Measurements from ENCODE around the gene GPR26.

Gene GPR26

DNA sequence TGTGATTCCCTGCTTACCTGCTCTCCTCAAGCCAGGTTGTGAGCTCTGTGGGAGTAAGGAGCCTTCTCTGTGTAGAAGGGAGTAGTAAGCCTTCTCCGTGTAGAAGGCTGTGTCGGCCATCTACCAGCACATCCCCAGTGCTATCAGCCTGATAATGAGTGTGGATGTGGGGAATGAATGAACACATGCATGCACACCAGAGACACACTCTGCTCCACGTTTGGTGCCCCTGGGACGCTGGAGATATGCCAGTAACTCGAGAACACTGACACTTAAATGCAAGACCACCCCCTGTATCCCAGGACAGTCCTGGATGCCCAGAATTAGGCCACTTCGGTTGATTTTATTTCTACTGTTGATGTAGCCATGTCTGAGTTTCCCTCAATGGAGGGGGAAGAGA lies 21.1 kb upstream of the GPR26 start:
- in situ Hi-C loops (cut with MboI; ENCODE audit: low sequenced_read_pairs): no loop called here

- in situ Hi-C loops (cut with MboI; ENCODE audit: low sequenced_read_pairs): no loop called here
These were observed 20.5 kb upstream of the GPR26 start for GRCh38 chr10:123645615-123646014.

GRCh38 chr10:123648595-123648994 lies 17.6 kb upstream of the GPR26 start:
- in situ Hi-C loops (cut with MboI; ENCODE audit: low sequenced_read_pairs): no loop called here

DNA sequence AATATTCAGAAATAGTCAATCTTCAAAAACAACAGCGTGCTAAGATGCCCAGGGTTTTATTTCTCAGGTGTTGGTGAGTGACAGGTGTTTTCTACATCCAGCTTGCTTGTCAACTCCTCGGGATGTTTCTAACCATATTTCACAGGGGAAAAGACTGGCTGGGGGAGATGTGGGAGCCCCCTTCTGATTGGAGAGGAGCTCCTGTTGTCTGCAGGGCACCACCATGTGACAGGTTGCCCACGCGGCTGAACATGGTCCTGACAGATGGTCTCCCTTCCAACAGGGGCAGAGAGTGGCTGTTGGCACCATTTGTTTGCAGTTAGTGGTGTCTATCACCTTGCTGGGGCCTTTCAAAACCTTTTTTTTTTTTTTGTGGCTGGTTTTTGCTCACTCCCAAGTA lies 16.5 kb upstream of the GPR26 start:
- in situ Hi-C loops (cut with MboI; ENCODE audit: low sequenced_read_pairs): no loop called here

DNA sequence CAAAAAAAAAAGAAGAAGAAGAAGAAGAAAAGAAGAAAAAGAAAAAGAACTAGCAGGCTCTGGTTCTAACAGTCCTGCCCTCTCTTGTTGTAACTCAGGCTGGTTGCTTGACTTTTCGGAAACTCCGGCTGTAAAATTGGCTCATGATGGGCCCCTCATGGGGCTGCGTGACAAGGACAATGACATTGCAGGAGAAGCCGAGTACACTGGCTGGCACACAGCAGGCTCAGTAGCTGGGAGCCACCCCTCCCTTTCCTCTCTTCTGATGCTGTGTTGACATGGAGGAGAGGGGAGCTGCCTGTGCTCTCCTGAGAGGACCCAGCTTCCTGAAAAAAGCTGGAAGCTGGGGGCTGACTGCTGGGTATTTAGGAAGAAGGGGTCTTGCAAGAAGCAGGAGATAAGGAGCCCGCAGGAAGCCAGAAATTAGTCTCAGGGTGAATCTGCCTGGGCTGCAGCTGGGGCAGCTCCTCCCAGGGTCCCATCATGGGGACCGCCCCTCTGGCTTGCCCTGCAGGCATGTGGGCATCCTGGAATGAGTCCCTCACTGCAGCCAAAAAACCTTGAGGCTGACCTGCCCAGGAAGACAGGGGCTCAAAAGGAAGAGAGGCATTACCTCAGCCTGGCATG lies 14.6 kb upstream of the GPR26 start:
- in situ Hi-C loops (cut with MboI; ENCODE audit: low sequenced_read_pairs): no loop called here

- in situ Hi-C loops (cut with MboI; ENCODE audit: low sequenced_read_pairs): no loop called here
These were observed 10.4 kb upstream of the GPR26 start for GRCh38 chr10:123655751-123656150.

GRCh38 chr10:123663522-123663921 lies 2.6 kb upstream of the GPR26 start:
- in situ Hi-C loops (cut with MboI; ENCODE audit: low sequenced_read_pairs): no loop called here

DNA sequence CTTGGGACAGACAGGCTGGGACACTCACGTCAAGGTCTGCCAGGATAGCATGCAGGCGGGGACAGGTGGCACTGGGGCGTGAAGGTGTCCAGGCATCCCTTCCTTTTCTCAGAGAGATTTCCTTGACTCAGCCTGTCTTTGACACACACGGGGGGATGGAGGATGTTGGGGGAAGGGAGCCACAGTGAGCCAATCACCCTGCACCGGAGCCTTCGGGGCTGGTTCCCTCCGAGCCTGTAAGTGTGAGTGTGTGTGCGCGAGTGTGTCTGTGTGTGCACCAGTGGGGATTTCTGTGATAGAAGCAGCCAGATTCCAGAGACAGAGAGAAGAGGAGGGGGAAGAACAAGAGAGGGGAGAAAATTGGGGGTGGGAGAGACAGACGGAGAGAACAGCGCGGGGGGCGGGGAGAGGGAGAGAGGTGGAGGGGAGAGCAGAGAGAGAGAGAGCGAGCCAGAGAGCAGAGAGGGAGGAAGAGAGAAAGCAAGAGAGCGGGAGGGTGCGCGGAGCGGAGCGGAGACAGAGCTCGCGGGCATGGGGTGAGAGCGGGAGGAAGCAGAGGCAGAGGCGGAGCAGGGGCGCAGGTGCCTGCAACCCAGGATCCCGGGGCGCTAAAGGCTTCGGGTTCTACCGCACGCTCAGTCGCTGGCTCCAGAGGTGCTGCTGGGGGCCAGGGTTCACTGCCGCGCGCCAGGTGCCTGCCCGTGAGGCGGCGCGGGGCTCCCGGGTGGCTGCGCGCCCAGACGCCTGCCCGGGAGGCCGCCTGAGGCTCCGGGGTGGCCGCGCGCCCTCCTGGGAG lies 466 bp upstream of the GPR26 start:
- in situ Hi-C loops (cut with MboI; ENCODE audit: low sequenced_read_pairs): no loop called here

DNA sequence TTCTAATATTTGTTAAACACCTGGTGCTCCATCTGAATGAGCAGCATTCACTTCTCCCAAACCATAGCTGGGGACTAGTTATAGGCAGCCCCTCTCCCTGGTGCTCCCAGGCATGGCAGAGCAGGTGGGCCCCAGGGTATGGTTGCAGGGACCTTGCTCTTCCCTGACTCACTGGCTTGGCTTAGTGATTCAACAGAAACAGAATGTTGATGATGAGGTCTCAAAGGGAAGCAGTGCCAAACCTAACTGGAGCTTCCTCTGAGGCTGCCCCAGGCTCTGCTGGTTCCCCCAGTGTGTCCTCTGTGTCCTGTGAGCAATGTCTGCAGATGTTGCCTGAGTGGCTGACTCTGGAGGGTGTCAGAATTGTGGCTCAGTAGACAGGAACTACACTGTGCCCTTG lies 3.7 kb downstream of the GPR26 start:
- in situ Hi-C loops (cut with MboI; ENCODE audit: low sequenced_read_pairs): no loop called here

DNA sequence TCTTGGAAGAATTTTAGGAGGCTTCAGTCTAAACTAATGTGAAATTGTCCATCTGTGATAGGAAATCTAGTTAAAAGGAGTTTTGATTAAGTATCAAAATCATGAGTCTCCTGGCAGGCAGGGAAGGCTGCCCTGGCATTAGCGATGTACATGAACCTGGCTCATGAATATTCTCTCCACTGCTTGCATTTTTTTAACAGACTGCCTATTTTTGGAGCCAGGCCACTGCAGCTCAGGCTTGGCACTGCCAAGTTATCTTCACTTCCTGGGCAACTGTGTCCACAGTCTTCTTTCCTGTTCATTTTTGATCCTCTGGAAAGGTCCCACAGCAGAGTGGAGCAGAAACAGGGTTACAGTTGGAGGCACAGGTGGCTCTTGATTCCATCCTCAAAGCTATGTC lies 7.0 kb downstream of the GPR26 start:
- in situ Hi-C loops (cut with MboI; ENCODE audit: low sequenced_read_pairs): no loop called here

GRCh38 chr10:123674741-123675140 lies 8.6 kb downstream of the GPR26 start:
- in situ Hi-C loops (cut with MboI; ENCODE audit: low sequenced_read_pairs): no loop called here

DNA sequence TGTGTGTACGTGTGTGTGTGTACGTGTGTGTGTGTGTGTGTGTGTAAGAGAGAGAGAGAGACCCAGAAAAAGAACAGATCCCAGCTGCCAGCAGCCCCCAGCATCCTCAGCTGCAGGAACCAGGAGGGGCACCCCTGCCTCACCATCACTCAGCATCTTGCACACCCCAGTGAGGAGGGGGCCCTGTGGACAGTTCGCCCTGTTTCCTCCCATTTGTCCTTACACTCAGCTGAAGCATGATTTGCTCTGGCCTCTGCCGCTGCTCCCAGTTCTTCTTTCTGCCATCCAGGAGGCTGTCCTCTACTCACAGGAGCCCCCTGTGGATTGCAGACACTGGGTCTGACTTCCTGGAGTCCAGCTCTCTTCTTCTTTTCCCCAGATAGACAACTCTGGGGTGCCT lies 9.7 kb downstream of the GPR26 start:
- in situ Hi-C loops (cut with MboI; ENCODE audit: low sequenced_read_pairs): no loop called here

GRCh38 chr10:123677556-123677955 lies 11.4 kb downstream of the GPR26 start:
- in situ Hi-C loops (cut with MboI; ENCODE audit: low sequenced_read_pairs): no loop called here

- in situ Hi-C loops (cut with MboI; ENCODE audit: low sequenced_read_pairs): no loop called here
These were observed 12.2 kb downstream of the GPR26 start for GRCh38 chr10:123678376-123678775.

- in situ Hi-C loops (cut with MboI; ENCODE audit: low sequenced_read_pairs): no loop called here
These were observed 15.1 kb downstream of the GPR26 start for GRCh38 chr10:123681285-123681684.

GRCh38 chr10:123682477-123682876 lies 16.3 kb downstream of the GPR26 start:
- in situ Hi-C loops (cut with MboI; ENCODE audit: low sequenced_read_pairs): no loop called here

- in situ Hi-C loops (cut with MboI; ENCODE audit: low sequenced_read_pairs): no loop called here
These were observed 17.3 kb downstream of the GPR26 start for GRCh38 chr10:123683459-123683858.

DNA sequence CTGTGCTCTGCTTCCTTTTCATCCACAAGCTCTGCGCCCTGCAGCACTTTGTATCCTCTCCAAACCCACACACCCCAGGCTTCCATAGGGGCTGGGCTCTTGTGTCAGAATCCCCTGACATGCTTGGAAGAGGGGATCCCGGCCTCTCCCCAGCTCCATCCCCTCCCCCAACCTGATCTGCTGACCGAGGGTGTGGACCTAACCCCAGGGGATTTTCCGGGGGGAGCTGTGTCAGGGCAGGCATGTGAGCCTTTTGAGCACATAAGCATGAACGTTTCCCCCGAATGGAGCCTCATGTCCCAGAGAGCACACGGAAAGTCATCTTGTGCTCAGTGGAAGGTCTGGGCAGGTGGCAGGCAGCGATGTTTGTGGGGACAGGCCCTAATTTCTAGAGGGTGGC lies 17.7 kb downstream of the GPR26 start:
- in situ Hi-C loops (cut with MboI; ENCODE audit: low sequenced_read_pairs): no loop called here

DNA sequence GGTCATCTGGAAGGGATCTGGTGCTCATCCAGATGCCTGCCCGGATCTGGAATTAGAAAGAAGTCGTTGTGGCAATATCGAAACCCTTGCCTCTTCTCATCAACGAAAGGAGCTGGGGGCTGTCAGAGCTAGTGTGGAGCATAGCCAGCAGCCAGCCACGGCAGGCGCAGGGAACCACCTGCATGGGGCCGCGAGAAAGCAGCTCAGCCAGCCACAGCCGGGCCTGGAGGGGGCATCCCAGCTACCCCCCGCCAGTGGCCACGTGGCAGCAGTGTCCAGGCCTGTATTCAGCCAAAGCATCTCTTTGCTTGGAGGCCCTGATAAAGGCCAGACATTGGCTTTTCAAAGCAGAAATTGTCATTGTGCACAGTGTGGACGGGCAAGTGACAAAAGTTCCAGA lies 19.1 kb downstream of the GPR26 start:
- in situ Hi-C loops (cut with MboI; ENCODE audit: low sequenced_read_pairs): no loop called here

DNA sequence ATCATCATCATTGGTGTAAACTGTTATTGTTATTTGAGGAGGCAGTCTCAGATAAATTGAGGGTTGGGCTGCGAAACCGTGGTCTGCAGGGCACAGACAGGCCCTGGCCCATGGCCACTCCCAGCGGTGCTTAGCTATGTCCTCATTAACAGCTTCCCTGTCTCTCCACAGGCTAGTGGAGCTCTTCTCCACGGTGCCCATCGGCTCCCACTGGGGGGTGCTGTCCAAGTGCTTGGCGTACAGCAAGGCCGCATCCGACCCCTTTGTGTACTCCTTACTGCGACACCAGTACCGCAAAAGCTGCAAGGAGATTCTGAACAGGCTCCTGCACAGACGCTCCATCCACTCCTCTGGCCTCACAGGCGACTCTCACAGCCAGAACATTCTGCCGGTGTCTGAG lies 21.6 kb downstream of the GPR26 start:
- in situ Hi-C loops (cut with MboI; ENCODE audit: low sequenced_read_pairs): no loop called here

GRCh38 chr10:123689880-123690279 lies 23.7 kb downstream of the GPR26 start:
- in situ Hi-C loops (cut with MboI; ENCODE audit: low sequenced_read_pairs): no loop called here

- in situ Hi-C loops (cut with MboI; ENCODE audit: low sequenced_read_pairs): no loop called here
These were observed 37.1 kb downstream of the GPR26 start for GRCh38 chr10:123703195-123703790.
